Measurements from ENCODE around the gene ISOC1. TPM values are rescaled to one million over a fixed set of nuclear protein-coding genes. Genes with fewer than 3 reads are reported as not detected.

ISOC1 gene
- total RNA-seq, 1 experiment from 2014 or later = 12.8 TPM

DNA sequence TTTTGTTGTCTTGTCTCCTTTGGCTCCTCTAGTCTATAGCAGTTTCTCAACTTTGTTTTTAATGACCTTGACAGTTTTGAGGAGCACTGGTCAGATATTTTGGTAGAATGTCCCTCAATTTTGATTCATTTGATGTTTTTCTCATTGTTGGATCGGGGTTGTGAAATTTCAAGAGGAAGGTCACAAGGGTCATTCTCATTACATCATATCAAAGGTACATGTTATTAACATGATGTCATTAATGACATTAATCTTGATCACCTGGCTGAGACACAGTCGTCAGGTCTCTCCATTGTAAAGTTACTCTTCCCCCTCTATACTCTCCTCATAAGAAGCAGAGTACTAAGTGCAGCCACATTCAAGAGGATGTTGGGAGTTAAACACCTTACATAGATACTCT, 7.2 kb downstream of the ISOC1 start:
- TF ChIP-seq, protein P1, sequence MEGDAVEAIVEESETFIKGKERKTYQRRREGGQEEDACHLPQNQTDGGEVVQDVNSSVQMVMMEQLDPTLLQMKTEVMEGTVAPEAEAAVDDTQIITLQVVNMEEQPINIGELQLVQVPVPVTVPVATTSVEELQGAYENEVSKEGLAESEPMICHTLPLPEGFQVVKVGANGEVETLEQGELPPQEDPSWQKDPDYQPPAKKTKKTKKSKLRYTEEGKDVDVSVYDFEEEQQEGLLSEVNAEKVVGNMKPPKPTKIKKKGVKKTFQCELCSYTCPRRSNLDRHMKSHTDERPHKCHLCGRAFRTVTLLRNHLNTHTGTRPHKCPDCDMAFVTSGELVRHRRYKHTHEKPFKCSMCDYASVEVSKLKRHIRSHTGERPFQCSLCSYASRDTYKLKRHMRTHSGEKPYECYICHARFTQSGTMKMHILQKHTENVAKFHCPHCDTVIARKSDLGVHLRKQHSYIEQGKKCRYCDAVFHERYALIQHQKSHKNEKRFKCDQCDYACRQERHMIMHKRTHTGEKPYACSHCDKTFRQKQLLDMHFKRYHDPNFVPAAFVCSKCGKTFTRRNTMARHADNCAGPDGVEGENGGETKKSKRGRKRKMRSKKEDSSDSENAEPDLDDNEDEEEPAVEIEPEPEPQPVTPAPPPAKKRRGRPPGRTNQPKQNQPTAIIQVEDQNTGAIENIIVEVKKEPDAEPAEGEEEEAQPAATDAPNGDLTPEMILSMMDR (IDR thresholded peaks at IDR 0.05; ENCODE audit: unreplicated experiment) = no peak
- H3K27me3 Mint-ChIP-seq (ENCODE audit: insufficient read depth, unreplicated experiment) = no peaks in the 10 kb centered on the region
- H3K27ac Mint-ChIP-seq (ENCODE audit: low read depth, unreplicated experiment) = no peak overlapping the region
- peaks cover 9% of the 10 kb centered on the region for H3K4me1 Mint-ChIP-seq (ENCODE audit: insufficient read depth, unreplicated experiment)
- BruUV-seq (replicated peaks) = no TSS peak
- H3K9me3 Mint-ChIP-seq (ENCODE audit: unreplicated experiment) = no peaks in the 10 kb centered on the region
- DNase-seq (ENCODE audit: unreplicated experiment) = no peak
- POLR2A ChIA-PET = interaction anchor here (1.2 kb wide), 1 partner anchor 22 kb away, joined by 3 read pairs; no protein-coding TSS in a partner anchor
- intact Hi-C loops (cut with micrococcal nuclease) = no loop called here
- H3K4me3 Mint-ChIP-seq (ENCODE audit: unreplicated experiment) = no peak overlapping the region
- CTCF ChIA-PET = no interaction called here
- H3K36me3 Mint-ChIP-seq (ENCODE audit: insufficient read depth, unreplicated experiment) = peaks cover 10% of the 10 kb centered on the region

DNA sequence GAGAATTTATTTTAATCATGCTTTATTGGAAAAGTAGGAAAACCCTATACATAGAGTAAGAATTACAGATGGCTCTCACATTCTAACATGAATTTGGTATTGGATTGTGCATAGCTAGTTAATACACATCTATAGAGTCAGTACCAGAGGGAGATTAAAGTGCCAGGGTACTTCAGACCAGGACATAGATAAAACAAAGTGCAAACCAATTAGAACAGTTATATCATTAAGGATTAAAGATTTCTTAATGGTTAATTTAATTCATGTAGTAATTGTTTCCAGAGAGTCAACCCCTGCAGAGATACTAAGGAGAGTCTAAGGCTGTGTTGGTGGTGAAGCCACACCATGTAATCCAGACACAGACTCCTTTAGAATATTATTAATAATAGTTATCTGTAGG, 8.8 kb downstream of the ISOC1 start:
- ChIA-PET CTCF (interaction anchor here (1.0 to 1.1 kb wide), 2 partner anchors 561 to 668 kb away, joined by 4 to 5 read pairs; no protein-coding TSS in a partner anchor), POLR2A (interaction anchor here (0.9 kb wide), 1 partner anchor 9 kb away, joined by 3 read pairs; the partner anchor contains the start of gene ISOC1)
- intact Hi-C loops (cut with micrococcal nuclease) = no loop called here
- Mint-ChIP-seq H3K9me3 (ENCODE audit: unreplicated experiment) (no peaks in the 10 kb centered on the region), H3K4me3 (ENCODE audit: unreplicated experiment) (no peak overlapping the region), H3K4me1 (ENCODE audit: insufficient read depth, unreplicated experiment) (peaks cover 6% of the 10 kb centered on the region), H3K36me3 (ENCODE audit: insufficient read depth, unreplicated experiment) (peaks cover 13% of the 10 kb centered on the region), H3K27me3 (ENCODE audit: insufficient read depth, unreplicated experiment) (no peaks in the 10 kb centered on the region), H3K27ac (ENCODE audit: low read depth, unreplicated experiment) (no peak overlapping the region)
- TF ChIP-seq, protein P1 (IDR thresholded peaks at IDR 0.05; ENCODE audit: unreplicated experiment) = no peak
- DNase-seq (ENCODE audit: unreplicated experiment) = no peak
- no TSS peak for BruUV-seq (replicated peaks)

DNA sequence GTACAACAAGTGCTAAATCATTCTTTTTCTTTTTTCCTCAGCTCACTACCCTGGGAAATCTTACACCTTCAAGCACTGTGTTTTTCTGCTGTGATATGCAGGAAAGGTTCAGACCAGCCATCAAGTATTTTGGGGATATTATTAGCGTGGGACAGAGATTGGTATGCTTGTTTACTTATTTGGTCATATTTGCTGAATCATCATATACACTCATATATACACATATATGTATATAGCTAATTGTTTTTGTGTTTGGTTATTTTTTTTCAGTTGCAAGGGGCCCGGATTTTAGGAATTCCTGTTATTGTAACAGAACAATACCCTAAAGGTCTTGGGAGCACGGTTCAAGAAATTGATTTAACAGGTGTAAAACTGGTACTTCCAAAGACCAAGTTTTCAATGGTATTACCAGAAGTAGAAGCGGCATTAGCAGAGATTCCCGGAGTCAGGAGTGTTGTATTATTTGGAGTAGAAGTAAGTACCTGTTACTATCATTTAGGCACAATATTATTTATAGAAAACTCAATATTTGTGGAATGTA, 10.4 kb downstream of the ISOC1 start:
- ChIA-PET POLR2A (interaction anchor here (0.6 to 1.4 kb wide), 2 partner anchors 10 to 40 kb away, joined by 3 to 4 read pairs; partner anchors contain the start of gene ISOC1), CTCF (interaction anchor here (0.7 kb wide), 1 partner anchor 21 kb away, joined by 3 read pairs; no protein-coding TSS in a partner anchor)

DNA sequence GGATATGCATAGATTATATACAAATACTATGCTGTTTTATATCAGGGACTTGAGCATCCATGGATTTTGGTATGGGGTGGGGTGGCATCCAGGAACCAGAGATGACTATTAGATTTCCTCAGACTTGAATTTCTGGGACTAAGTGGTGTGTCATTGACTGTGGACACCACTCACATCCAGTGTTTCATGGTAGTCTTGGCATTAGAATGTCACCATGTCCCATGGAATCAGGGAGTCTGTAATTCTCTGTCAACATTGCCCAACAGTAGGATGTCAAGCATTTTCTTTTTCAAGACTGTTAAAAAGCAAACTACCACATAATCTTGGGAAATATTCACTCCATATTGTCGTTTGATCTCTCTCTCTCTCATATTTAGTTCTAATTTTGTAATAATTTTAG, 13.1 kb downstream of the ISOC1 start:
- intact Hi-C loops (cut with micrococcal nuclease) = no loop called here
- POLR2A ChIA-PET = interaction anchor here (0.7 to 1.0 kb wide), 2 partner anchors 10 to 146 kb away, joined by 5 read pairs; no protein-coding TSS in a partner anchor
- H3K27me3 Mint-ChIP-seq (ENCODE audit: insufficient read depth, unreplicated experiment) = no peaks in the 10 kb centered on the region
- H3K4me1 Mint-ChIP-seq (ENCODE audit: insufficient read depth, unreplicated experiment) = no peaks in the 10 kb centered on the region
- TF ChIP-seq, protein P1 (IDR thresholded peaks at IDR 0.05; ENCODE audit: unreplicated experiment) = no peak
- CTCF ChIA-PET = interaction anchor here (0.6 to 1.5 kb wide), 6 partner anchors 11 to 660 kb away, joined by 3 to 4 read pairs (median 3); partner anchors contain the start of gene ISOC1
- no TSS peak for BruUV-seq (replicated peaks)
- no peaks in the 10 kb centered on the region for H3K9me3 Mint-ChIP-seq (ENCODE audit: unreplicated experiment)
- DNase-seq (ENCODE audit: unreplicated experiment) = no peak
- H3K27ac Mint-ChIP-seq (ENCODE audit: low read depth, unreplicated experiment) = no peak overlapping the region
- peaks cover 13% of the 10 kb centered on the region for H3K36me3 Mint-ChIP-seq (ENCODE audit: insufficient read depth, unreplicated experiment)
- H3K4me3 Mint-ChIP-seq (ENCODE audit: unreplicated experiment) = no peak overlapping the region

More for the DNA sequence above, 10.4 kb downstream of the ISOC1 start:
- Mint-ChIP-seq H3K4me3 (ENCODE audit: unreplicated experiment) (no peak overlapping the region), H3K4me1 (ENCODE audit: insufficient read depth, unreplicated experiment) (no peaks in the 10 kb centered on the region), H3K27me3 (ENCODE audit: insufficient read depth, unreplicated experiment) (no peaks in the 10 kb centered on the region), H3K27ac (ENCODE audit: low read depth, unreplicated experiment) (no peak overlapping the region), H3K9me3 (ENCODE audit: unreplicated experiment) (no peaks in the 10 kb centered on the region), H3K36me3 (ENCODE audit: insufficient read depth, unreplicated experiment) (peaks cover 13% of the 10 kb centered on the region)
- DNase-seq (ENCODE audit: unreplicated experiment) = no peak
- TF ChIP-seq, protein P1 (IDR thresholded peaks at IDR 0.05; ENCODE audit: unreplicated experiment) = no peak
- BruUV-seq (replicated peaks) = no TSS peak
- intact Hi-C loops (cut with micrococcal nuclease) = no loop called here

Measured in MCF 10A (cell line).